Gastrocnemius medialis (tissue), 4 donors: ENCODE data around the gene HS3ST6.

Experiments used
- POLR2A ChIP-seq, 2 donors: fragments of 450-650 bp; IDR thresholded peaks; one replicate each; pipeline ENCODE4 v1.6.1; 2017; ENCODE audit warnings: antibody characterized with exemption in 2 of 2, mild to moderate bottlenecking in 2 of 2, moderate library complexity in 2 of 2
- TF ChIP-seq, protein P1 (sequence below), 5 experiments: fragments of 450-650 bp in 3 of 5; fragments of 200-600 bp in 2 of 5; sonication (generic) in 2 of 5; IDR thresholded peaks in 4 of 5; conservative IDR thresholded peaks in 1 of 5; 1 replicate in 4 of 5; 2 replicates in 1 of 5; pipeline ENCODE4 v1.5.1; 2016 to 2019; ENCODE audit warnings: antibody characterized with exemption in 5 of 5, mild to moderate bottlenecking in 3 of 5, moderate library complexity in 3 of 5

DNA sequence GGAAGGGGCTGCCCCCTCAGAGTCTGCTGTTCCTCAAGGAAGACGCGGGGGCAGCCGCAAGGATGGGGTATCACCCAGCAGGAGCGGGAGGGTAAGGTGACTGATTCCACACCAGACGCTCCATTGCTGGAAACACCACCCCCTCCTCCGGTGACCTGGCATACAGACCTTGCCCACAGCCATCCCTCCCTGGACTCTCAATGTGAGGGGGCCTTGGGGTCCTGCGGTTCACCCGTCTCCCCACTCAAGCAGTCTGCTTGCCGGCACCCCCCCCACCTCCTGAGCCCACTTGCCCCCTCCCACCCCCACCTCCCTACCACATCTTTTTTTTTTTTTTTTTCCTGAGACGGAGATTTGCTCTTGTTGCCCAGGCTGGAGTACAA, 12.1 kb upstream of the HS3ST6 start:
- TF ChIP-seq, protein P1, sequence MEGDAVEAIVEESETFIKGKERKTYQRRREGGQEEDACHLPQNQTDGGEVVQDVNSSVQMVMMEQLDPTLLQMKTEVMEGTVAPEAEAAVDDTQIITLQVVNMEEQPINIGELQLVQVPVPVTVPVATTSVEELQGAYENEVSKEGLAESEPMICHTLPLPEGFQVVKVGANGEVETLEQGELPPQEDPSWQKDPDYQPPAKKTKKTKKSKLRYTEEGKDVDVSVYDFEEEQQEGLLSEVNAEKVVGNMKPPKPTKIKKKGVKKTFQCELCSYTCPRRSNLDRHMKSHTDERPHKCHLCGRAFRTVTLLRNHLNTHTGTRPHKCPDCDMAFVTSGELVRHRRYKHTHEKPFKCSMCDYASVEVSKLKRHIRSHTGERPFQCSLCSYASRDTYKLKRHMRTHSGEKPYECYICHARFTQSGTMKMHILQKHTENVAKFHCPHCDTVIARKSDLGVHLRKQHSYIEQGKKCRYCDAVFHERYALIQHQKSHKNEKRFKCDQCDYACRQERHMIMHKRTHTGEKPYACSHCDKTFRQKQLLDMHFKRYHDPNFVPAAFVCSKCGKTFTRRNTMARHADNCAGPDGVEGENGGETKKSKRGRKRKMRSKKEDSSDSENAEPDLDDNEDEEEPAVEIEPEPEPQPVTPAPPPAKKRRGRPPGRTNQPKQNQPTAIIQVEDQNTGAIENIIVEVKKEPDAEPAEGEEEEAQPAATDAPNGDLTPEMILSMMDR (IDR thresholded peaks at IDR 0.05 in 4 of 5, conservative IDR thresholded peaks at IDR 0.05 in 1 of 5) = no peak
- TF ChIP-seq POLR2A (IDR thresholded peaks at IDR 0.05) = no peak
